Measurements from ENCODE around the gene TMEM120A.

DNA sequence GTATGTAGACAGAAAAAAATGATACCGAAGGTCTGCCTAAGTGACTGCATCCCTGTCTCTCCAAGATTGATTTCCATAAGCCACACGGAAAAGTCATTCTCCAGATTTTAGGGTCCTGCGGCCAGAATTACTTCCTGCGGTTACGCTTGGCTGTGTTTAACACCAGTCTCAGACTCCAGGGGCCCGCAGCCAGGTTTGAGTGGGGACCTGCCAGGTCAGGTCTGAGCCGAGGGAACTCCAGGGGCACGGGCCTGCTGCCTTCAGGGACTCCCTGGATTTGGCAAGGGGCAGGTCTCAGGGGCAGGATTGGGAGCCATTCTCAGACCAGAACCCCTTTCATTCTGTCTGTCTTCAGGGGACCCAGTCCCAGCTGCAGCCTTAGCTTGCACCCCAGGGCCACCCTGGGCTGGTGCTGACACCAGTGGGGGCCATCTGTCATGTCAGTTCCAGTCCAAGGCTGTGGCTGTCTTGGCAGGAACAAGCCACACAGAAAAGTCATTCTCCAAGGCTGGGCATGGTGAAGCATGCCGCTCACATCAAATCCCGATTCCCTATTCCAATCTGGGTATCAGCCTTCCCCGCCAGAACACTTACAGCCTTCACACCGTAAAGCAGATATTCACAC is 39.0 kb downstream of the TMEM120A start:
- TF ChIP-seq, protein P1, sequence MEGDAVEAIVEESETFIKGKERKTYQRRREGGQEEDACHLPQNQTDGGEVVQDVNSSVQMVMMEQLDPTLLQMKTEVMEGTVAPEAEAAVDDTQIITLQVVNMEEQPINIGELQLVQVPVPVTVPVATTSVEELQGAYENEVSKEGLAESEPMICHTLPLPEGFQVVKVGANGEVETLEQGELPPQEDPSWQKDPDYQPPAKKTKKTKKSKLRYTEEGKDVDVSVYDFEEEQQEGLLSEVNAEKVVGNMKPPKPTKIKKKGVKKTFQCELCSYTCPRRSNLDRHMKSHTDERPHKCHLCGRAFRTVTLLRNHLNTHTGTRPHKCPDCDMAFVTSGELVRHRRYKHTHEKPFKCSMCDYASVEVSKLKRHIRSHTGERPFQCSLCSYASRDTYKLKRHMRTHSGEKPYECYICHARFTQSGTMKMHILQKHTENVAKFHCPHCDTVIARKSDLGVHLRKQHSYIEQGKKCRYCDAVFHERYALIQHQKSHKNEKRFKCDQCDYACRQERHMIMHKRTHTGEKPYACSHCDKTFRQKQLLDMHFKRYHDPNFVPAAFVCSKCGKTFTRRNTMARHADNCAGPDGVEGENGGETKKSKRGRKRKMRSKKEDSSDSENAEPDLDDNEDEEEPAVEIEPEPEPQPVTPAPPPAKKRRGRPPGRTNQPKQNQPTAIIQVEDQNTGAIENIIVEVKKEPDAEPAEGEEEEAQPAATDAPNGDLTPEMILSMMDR (IDR thresholded peaks at IDR 0.05 in 4 of 5, conservative IDR thresholded peaks at IDR 0.05 in 1 of 5): no peak
- no peak for TF ChIP-seq POLR2A (IDR thresholded peaks at IDR 0.05)

Measured in gastrocnemius medialis (tissue), 4 donors.